ENCODE data around the gene RRP7A.

GRCh38 chr22:42544686-42545085 lies 25.1 kb upstream of the RRP7A start:
- TF ChIP-seq CTCF (IDR thresholded peaks at IDR 0.05), result no peak
- TF ChIP-seq POLR2A (IDR thresholded peaks at IDR 0.05), result no peak
